DMS153 treated with DMSO at 0.1 percent for 48 hours (cell line): ENCODE data around the gene TRAPPC10.

Experiments used
- DNase-seq: peaks from one replicate; lab custom pipeline; 2025; ENCODE audit not compliant: unreplicated experiment; lab: John Stamatoyannopoulos, UW

TRAPPC10 gene, protein sequence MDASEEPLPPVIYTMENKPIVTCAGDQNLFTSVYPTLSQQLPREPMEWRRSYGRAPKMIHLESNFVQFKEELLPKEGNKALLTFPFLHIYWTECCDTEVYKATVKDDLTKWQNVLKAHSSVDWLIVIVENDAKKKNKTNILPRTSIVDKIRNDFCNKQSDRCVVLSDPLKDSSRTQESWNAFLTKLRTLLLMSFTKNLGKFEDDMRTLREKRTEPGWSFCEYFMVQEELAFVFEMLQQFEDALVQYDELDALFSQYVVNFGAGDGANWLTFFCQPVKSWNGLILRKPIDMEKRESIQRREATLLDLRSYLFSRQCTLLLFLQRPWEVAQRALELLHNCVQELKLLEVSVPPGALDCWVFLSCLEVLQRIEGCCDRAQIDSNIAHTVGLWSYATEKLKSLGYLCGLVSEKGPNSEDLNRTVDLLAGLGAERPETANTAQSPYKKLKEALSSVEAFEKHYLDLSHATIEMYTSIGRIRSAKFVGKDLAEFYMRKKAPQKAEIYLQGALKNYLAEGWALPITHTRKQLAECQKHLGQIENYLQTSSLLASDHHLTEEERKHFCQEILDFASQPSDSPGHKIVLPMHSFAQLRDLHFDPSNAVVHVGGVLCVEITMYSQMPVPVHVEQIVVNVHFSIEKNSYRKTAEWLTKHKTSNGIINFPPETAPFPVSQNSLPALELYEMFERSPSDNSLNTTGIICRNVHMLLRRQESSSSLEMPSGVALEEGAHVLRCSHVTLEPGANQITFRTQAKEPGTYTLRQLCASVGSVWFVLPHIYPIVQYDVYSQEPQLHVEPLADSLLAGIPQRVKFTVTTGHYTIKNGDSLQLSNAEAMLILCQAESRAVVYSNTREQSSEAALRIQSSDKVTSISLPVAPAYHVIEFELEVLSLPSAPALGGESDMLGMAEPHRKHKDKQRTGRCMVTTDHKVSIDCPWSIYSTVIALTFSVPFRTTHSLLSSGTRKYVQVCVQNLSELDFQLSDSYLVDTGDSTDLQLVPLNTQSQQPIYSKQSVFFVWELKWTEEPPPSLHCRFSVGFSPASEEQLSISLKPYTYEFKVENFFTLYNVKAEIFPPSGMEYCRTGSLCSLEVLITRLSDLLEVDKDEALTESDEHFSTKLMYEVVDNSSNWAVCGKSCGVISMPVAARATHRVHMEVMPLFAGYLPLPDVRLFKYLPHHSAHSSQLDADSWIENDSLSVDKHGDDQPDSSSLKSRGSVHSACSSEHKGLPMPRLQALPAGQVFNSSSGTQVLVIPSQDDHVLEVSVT

DNA sequence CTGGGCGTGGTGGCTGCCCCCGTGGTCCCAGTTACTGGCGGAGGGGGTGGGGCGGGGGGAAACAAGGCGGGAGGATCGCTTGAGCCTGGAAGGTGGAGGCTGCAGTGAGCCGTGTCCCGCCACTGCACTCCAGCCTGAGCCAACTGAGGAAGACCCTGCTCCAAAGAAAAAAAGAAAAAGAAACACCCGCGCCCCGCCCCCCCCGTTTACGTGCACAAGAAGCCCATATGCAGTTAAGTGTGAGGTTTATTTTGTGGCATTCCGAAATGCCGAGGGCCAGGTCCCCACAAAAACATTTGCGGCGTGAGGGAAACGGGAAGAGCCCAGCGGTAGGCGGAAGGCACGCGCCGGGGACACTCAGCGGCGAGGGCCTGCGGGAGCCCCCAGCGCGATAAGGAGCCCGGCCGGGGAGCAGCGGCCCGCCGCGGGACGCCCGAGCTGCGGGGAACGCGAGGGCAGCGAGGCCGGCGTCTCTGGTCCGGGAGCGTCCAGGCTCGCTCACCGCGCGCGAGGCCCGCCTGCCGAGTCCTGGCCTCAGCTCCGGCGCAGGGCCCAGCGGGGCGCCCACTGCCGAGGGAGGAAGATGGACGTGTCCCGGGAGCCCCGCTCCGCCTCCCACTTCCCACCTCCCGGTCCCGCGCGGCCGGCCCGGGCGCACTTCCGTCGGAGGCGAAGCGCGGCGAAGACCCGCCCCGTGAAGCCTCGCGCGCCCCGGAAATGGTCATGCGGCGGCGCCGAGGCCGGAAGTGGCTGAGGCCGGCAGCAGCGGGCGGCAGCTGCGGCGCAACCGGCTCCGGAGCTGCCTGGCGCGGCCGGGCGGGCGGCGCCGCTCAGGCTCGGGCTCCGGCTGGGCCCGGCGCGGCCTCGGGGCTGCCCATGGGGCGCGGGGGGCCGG is at the start of gene TRAPPC10:
Gene TRAPPC10 (plus strand): TSS at position 731 of the 895 bp plus-strand sequence. CDS start 185 bp downstream, outside the sequence.
- peak; percentile 41 for DNase-seq

DNA sequence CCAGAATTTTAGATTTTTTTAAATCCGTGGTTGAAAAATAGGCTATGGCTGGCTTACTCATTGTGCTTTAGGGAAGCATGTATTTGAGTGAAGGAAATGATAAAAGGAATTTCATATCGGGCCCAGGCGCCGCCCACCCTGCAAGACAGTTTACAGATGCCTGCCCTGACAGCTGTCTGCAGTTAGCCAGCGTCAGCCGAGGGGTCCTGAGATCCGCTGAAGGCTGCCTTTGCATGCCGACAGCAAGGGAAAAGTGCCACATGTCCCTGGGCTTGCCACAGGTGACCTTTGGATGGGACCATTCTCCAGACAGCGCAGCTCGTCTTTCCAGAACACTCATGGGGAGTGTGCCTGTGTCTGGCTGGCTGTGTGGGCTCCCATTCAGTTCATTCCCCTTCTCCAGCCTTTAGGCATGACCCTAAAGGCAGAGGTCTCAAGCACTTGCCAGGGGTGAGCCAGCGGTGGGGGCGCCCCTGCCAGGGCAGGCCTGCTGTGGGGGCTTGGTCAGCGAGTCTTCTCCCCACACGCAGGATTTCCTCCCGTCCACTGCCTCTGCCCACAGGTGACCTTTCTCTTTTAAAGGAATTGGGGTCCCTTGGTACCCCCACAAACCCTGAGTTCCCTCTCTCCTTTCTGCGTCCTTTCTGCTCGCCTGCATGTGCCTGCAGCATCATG is 46.1 kb upstream of the TRAPPC10 start:
- DNase-seq: no peak

DNA sequence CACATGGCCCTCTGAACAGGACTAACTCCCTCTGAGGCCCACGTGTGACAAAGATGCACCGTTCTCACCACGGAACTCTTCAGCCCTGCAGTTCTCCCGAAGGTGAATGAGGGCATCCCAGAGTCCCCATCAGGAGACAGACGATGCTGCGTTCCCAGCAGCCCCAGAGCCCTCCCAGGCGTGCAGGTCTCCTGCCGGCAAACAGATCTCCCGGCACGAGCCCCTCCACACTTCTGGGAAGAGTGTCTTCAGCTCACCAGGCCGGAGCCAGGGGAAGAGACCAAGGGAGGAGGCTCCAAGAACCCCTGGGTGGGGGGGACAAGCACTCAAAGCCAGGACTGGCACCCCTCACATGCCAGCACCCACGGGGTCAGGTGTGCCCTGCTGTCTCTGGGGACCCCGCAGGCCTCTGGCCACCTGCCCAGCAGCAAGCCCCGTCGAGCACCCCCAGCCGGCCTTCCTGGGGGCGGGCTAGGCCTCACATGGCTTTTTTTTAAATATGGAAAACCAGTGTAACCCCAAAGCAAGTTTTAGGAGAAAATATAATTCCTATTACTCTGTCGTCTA is 45.1 kb upstream of the TRAPPC10 start:
- no peak for DNase-seq

DNA sequence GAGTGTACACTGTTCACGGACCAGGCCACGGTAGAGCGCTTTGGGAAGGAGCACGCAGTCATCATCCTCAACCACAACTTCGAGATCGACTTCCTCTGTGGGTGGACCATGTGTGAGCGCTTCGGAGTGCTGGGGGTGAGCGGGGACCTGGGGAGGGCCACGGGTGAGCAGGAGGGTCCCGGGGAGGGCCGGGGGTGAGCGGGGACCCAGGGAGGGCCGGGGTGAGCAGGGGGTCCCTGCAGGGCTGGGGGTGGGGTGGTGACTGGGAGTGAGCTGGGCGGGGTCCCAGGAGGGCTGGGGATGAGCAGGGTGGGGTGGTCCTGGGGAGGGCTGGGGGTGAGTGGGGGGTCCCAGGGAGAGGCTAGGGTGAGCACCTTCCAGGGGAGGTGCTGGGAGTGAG is 44.1 kb upstream of the TRAPPC10 start:
- no peak for DNase-seq

DNA sequence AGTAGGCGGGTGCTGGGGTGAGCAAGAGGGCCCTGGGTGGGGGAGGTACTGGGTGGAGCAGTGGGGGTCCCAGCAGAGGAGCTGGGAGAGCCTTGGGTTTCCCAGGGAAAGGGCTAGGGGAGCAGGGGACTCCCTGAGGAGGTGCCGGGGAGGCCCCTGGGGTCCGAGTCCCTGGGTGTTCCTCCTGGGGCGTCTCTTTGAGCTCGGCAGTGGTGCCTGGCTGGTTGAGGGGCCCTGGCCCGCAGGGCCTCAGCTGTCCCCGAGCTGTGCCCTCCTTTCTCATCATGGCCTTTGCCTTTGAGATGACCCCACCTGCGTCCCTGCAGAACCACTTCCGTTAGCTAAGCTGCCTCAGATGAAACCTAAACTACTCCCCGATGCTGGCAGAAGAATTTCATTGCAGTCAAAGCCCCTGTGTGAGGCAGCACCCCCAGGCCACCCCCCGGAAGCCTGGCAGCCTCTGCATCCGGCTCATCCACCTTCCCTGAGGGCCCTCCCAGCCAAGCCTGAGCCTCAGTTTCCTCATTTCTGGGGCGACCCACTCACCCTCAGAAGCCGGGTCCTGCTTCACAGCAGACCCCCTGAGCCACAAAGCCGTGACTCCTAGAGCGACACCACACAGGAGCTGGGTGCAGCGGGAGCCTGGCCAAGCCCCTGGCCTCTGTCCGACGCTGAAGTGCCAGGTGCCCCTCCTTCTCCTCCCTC is 43.5 kb upstream of the TRAPPC10 start:
- no peak for DNase-seq

DNA sequence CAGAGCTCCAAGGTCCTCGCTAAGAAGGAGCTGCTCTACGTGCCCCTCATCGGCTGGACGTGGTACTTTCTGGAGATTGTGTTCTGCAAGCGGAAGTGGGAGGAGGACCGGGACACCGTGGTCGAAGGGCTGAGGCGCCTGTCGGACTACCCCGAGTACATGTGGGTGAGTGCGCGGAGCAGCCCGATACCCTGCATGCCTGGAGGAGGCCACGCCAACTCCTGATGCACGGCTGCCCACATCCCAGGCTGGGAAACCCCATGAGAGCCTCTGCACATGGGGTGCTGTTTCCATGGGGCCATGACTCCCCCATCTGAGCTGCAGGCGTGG is 43.0 kb upstream of the TRAPPC10 start:
- no peak for DNase-seq

DNA sequence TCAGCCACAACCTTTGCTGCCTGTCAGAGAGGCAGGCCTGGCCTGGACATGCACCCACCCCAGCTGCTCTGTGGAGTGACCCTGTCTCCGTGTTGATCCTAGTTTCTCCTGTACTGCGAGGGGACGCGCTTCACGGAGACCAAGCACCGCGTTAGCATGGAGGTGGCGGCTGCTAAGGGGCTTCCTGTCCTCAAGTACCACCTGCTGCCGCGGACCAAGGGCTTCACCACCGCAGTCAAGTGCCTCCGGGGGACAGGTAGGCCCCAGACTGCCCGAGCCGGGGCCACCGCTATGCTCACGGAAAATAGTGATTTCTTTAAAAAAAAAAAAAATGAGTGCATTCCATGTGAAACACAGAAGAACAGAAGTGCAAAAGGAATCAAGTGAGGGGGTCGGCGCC is 41.6 kb upstream of the TRAPPC10 start:
- no peak for DNase-seq

DNA sequence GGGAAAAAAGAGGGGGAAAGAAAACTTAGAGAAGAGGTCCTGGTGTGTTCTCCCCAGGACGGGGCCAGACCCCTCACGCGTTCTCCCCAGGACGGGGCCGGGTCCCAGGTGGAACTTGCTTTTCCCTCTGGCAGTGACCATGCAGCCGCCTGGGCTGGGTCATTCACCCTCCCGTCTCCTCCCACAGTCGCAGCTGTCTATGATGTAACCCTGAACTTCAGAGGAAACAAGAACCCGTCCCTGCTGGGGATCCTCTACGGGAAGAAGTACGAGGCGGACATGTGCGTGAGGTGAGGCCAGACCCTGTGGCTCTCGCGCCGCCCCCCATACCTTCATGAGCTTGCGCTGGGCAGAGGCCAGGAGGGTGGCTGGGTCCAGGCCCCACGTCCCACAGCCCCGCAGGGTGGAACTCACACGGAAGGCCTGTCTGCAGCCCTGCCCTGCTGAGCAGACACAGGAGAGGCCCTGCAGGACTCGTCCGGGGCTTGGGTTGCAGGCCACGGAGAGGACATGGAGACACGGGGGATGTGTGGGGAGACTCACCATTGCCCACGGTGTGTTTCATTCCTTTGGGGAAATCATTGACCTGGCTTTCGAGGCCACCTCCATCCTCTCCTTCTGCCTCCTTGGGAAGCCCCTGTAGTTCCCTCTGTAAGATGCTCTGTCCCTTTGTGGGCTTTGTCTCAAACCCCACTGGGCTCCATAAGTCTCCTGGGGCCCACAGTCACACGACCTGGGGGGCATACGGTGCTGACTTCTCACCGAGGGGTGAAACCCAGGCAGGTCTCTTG is 40.7 kb upstream of the TRAPPC10 start:
- DNase-seq: no peak

DNA sequence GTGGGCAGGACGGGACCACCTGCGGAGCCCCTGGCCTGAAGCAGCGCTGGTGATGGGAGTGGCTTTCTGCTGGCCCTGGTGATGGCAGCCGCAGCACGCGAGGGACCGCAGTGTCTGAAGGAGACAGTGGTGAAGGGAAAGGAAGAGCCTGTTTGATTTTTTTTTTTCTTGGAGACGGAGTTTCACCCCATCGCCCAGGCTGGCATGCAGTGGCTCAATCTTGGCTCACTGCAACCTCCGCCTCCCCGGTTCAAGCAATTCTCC is 40.2 kb upstream of the TRAPPC10 start:
- DNase-seq: no peak

DNA sequence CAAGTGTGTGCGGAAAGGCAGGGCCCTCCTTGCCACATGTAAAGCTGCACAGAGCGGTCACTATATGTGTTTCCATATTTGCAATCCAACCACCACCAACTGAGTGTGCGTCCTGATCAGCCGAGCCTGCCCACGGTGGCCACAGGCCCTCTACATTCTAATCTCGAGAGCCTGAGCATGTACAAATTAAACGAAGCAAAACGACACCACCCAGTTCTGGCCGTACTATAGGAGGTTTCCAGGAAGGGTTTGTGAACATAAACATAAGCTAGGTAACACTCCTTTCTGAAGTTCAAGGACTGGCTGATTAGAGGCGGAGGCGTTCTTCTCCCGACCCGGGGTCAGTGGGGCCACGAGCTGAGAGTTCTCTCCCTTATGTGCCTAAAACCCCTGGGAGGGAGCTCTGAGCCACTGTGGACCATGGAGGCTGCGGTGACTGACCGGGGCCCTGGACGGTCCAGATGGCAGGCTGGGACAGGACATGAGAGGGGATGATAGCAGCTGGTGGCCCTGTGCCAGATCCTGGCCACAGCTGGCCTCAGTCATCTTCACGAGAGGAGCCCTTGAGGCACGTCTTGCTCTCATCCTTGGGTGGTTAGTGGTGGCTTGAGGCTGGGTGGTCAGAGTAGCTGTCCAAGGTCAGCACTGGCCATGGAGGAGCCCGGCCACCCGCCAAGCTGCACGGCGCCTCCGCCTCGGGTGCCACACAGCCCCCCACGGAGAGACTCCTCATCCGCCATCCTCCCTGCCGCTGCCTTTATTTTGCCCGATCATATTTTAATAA is 39.1 kb upstream of the TRAPPC10 start:
- no peak for DNase-seq

DNA sequence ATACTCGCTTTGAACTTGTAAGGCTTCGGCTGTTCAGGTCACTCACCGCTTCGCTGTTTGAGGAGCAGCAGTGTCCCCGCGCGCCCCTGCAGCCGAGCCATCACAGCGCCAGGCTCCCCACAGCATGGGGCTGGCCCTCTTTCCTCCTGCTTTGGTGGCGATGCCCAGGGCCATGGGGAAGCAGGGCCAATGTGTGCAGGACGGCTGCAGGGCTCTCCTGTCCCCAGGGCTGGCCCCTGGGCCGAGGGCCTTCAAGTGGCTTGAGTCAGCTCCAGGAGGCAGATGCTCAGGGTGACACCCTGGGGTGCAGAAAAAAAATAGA is 38.5 kb upstream of the TRAPPC10 start:
- DNase-seq: no peak

DNA sequence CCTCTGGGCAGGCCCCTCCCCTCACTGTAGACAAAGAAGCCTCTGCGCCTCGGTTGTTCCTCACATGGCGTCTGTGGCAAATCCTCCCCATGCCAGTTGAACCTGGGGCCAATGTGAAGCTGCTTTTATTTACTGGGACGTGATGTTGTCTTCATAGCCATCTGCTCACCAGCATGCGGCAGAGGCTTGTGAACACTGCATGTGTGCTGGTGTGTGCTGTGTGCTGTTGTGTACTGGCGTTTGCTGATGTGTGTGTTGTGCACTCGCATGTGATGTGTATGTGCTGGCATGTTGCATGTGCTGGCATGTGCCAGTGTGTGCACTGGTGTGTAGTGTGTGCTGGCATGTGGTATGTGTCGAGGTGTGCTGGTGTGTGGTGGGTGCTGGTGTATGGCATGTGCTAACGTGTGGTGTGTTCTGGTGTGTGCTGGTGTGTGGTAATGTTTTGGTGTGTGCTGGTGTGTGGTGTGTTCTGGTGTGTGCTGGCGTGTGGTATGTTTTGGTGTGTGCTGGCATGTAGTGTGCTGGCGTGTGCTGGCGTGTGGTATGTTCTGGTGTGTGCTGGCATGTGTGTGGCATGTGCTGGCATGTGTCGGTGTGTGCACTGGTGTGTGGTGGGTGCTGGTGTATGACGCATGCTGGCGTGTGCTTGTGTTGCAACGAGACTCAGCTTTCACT is 37.2 kb upstream of the TRAPPC10 start:
- DNase-seq: no peak

DNA sequence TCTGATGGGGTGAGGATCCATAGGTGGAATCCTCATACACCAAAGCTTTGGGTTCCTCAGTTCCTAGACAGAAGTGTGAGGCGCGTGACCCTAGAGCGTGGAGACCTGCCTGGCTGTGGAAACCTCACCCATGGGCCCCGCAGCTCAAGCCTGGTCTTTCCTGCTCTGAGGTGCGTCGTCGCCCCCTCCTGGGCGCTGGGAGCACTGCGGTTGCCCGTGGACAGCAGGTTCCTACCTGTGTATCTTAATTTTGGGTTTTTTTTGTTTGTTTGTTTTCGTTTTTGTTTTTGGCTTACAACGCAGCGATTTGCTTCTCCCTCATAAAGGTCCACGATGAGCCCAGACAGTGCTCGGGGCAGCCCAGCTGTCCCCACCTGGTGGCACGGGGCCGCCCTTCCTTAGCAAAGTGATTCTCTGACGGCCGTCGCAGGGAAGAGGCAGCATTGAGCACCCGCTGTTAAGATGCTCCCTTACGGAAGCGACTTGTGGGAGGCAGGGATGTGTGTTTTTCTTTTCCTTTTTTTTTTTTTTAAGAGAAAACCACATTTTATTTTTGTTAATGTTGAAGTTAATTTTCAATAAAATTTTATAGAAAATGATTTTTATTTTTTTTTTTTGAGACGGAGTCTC is 36.5 kb upstream of the TRAPPC10 start:
- peak; percentile 17 for DNase-seq

DNA sequence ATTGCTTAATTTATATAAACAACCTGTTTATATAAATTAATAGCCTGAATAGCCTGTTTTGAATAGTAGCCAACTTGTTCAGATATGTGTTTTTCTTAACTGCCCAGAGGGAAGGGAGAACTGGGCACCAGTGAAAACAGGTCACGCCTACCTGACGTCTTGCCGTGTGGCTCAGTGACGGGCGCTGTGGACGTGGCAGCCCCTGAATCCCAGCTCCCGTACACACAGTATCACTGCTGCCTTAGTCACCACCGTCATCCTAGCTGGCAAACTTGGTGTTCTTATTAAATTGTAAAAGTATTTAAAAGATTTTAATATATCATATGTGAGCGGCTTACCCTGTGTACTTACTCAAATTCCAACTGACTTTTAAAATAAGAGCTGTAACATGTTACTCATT is 35.4 kb upstream of the TRAPPC10 start:
- DNase-seq: no peak

DNA sequence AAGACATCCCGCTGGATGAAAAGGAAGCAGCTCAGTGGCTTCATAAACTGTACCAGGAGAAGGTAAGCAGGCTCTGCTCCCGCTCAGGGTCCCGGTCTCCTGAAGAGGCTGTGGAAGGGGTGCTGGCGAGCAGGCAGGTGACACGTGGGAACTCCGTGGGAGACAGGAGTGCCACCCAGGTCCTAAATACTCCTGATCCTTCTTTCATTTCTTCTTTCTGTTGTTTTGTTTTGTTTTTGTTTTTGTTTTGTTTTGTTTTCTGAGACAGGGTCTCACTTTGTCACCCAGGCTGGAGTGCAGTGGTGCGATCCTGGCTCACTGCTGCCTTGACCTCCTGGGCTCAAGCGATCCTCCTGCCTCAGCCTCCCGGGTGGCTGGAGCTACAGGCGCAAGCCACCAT is 34.0 kb upstream of the TRAPPC10 start:
- DNase-seq: no peak

DNA sequence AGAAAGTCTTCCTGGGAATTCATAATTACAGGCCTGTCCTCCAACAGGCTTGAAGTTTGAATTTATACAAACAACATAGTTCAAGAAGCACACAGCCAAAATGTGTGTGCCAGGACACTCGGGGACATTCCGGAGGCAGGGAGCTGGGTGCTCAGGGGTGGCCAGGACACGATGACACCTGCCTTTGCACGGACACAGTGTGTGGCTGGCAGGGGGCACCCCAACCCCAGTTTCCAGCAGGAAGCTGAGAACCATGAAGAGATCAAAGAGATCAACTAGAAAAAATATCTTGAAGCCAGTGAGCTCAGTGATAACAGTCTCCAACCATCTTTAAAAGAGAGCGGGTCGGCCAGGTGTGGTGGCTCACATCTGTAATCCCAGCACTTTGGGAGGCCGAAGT is 32.5 kb upstream of the TRAPPC10 start:
- no peak for DNase-seq
